ENCODE measurements around the gene IHH. TPM values are rescaled to one million over a fixed set of nuclear protein-coding genes. Genes with fewer than 3 reads are reported as not detected.

Gene IHH
- total and polyA plus RNA-seq, 5 donors from 2014 or later = not detected

- no peak overlapping the region for H3K27ac Mint-ChIP-seq
- DNase-seq (no peak), ATAC-seq (ENCODE audit: low read depth in 2 of 2) (no peak)
- no peaks in the 10 kb centered on the region for H3K27me3 ChIP-seq (ENCODE audit: control insufficient read depth, insufficient read depth, low read length)
- peaks cover 21% of the 10 kb centered on the region for H3K36me3 ChIP-seq (ENCODE audit: control insufficient read depth, insufficient read depth, low read length)
- H3K4me3 ChIP-seq (ENCODE audit: low read depth, low read length) = no peak overlapping the region
- H3K9me3 ChIP-seq (ENCODE audit: control insufficient read depth in 2 of 2, low read length in 2 of 2) = no peaks in the 10 kb centered on the region
- H3K4me1 ChIP-seq (ENCODE audit: control insufficient read depth, insufficient read depth, low read length, poor library complexity, severe bottlenecking) = no peaks in the 10 kb centered on the region
- H3K27ac ChIP-seq (ENCODE audit: insufficient read depth, low read length, poor library complexity, severe bottlenecking) = no peak overlapping the region
- H3K36me3 Mint-ChIP-seq = peaks cover 27% of the 10 kb centered on the region
- no peaks in the 10 kb centered on the region for H3K27me3 Mint-ChIP-seq
- peaks cover 0 to 4% (median under 1%) of the 10 kb centered on the region in 4 donors for H3K4me1 Mint-ChIP-seq
- H3K4me3 Mint-ChIP-seq = no peak overlapping the region
- H3K9me3 Mint-ChIP-seq = no peaks in the 10 kb centered on the region
These were observed 33.5 kb upstream of the IHH start for GRCh38 chr2:219094171-219094570.

- ATAC-seq (ENCODE audit: low read depth in 2 of 2) = no peak
- H3K27me3 ChIP-seq (ENCODE audit: control insufficient read depth, insufficient read depth, low read length) = no peaks in the 10 kb centered on the region
- Mint-ChIP-seq H3K4me3 (no peak overlapping the region), H3K27me3 (no peaks in the 10 kb centered on the region), H3K9me3 (no peaks in the 10 kb centered on the region), H3K27ac (no peak overlapping the region), H3K4me1 (peaks cover under 1 to 9% (median 3%) of the 10 kb centered on the region in 4 donors), H3K36me3 (peaks cover 35% of the 10 kb centered on the region)
- no peak overlapping the region for H3K27ac ChIP-seq (ENCODE audit: insufficient read depth, low read length, poor library complexity, severe bottlenecking)
- DNase-seq = no peak
- no peaks in the 10 kb centered on the region for H3K9me3 ChIP-seq (ENCODE audit: control insufficient read depth in 2 of 2, low read length in 2 of 2)
- no peak overlapping the region for H3K4me3 ChIP-seq (ENCODE audit: low read depth, low read length)
- peaks cover 20% of the 10 kb centered on the region for H3K36me3 ChIP-seq (ENCODE audit: control insufficient read depth, insufficient read depth, low read length)
- no peaks in the 10 kb centered on the region for H3K4me1 ChIP-seq (ENCODE audit: control insufficient read depth, insufficient read depth, low read length, poor library complexity, severe bottlenecking)
These were observed 29.9 kb upstream of the IHH start for GRCh38 chr2:219090436-219091299.

- Mint-ChIP-seq H3K9me3 (no peaks in the 10 kb centered on the region), H3K4me1 (peaks cover 4 to 14% (median 4%) of the 10 kb centered on the region in 4 donors), H3K4me3 (no peak overlapping the region), H3K27me3 (no peaks in the 10 kb centered on the region), H3K36me3 (peaks cover 30% of the 10 kb centered on the region), H3K27ac (no peak overlapping the region)
- no peaks in the 10 kb centered on the region for H3K4me1 ChIP-seq (ENCODE audit: control insufficient read depth, insufficient read depth, low read length, poor library complexity, severe bottlenecking)
- no peaks in the 10 kb centered on the region for H3K27me3 ChIP-seq (ENCODE audit: control insufficient read depth, insufficient read depth, low read length)
- DNase-seq (no peak), ATAC-seq (ENCODE audit: low read depth in 2 of 2) (no peak)
- H3K9me3 ChIP-seq (ENCODE audit: control insufficient read depth in 2 of 2, low read length in 2 of 2) = no peaks in the 10 kb centered on the region
- H3K4me3 ChIP-seq (ENCODE audit: low read depth, low read length) = no peak overlapping the region
- no peak overlapping the region for H3K27ac ChIP-seq (ENCODE audit: insufficient read depth, low read length, poor library complexity, severe bottlenecking)
- H3K36me3 ChIP-seq (ENCODE audit: control insufficient read depth, insufficient read depth, low read length) = peaks cover 11% of the 10 kb centered on the region
These were observed 28.6 kb upstream of the IHH start for GRCh38 chr2:219089330-219089729.

- H3K27me3 Mint-ChIP-seq = no peaks in the 10 kb centered on the region
- no peaks in the 10 kb centered on the region for H3K4me1 ChIP-seq (ENCODE audit: control insufficient read depth, insufficient read depth, low read length, poor library complexity, severe bottlenecking)
- no peak overlapping the region for H3K27ac Mint-ChIP-seq
- peaks cover 4 to 14% (median 4%) of the 10 kb centered on the region in 4 donors for H3K4me1 Mint-ChIP-seq
- ATAC-seq (ENCODE audit: low read depth in 2 of 2) = no peak
- no peaks in the 10 kb centered on the region for H3K9me3 ChIP-seq (ENCODE audit: control insufficient read depth in 2 of 2, low read length in 2 of 2)
- peaks cover 2% of the 10 kb centered on the region for H3K36me3 ChIP-seq (ENCODE audit: control insufficient read depth, insufficient read depth, low read length)
- no peak overlapping the region for H3K4me3 ChIP-seq (ENCODE audit: low read depth, low read length)
- H3K27ac ChIP-seq (ENCODE audit: insufficient read depth, low read length, poor library complexity, severe bottlenecking) = no peak overlapping the region
- peaks cover 20% of the 10 kb centered on the region for H3K36me3 Mint-ChIP-seq
- peaks cover 0 to 2% (median 0%) of the 10 kb centered on the region in 7 donors for H3K9me3 Mint-ChIP-seq
- DNase-seq = no peak
- no peaks in the 10 kb centered on the region for H3K27me3 ChIP-seq (ENCODE audit: control insufficient read depth, insufficient read depth, low read length)
- no peak overlapping the region for H3K4me3 Mint-ChIP-seq
These were observed 27.1 kb upstream of the IHH start for GRCh38 chr2:219087848-219088247.

GRCh38 chr2:219087361-219087760, 26.6 kb upstream of the IHH start:
- no peak overlapping the region for H3K27ac ChIP-seq (ENCODE audit: insufficient read depth, low read length, poor library complexity, severe bottlenecking)
- H3K36me3 ChIP-seq (ENCODE audit: control insufficient read depth, insufficient read depth, low read length) = peaks cover 2% of the 10 kb centered on the region
- Mint-ChIP-seq H3K36me3 (peaks cover 20% of the 10 kb centered on the region), H3K4me1 (peaks cover 4 to 14% (median 4%) of the 10 kb centered on the region in 4 donors), H3K9me3 (peaks cover 0 to 2% (median 0%) of the 10 kb centered on the region in 7 donors), H3K27ac (no peak overlapping the region), H3K4me3 (no peak overlapping the region), H3K27me3 (no peaks in the 10 kb centered on the region)
- DNase-seq = no peak
- no peaks in the 10 kb centered on the region for H3K27me3 ChIP-seq (ENCODE audit: control insufficient read depth, insufficient read depth, low read length)
- no peak for ATAC-seq (ENCODE audit: low read depth in 2 of 2)
- H3K9me3 ChIP-seq (ENCODE audit: control insufficient read depth in 2 of 2, low read length in 2 of 2) = no peaks in the 10 kb centered on the region
- H3K4me3 ChIP-seq (ENCODE audit: low read depth, low read length) = no peak overlapping the region
- no peaks in the 10 kb centered on the region for H3K4me1 ChIP-seq (ENCODE audit: control insufficient read depth, insufficient read depth, low read length, poor library complexity, severe bottlenecking)

- H3K9me3 ChIP-seq (ENCODE audit: control insufficient read depth in 2 of 2, low read length in 2 of 2) = no peaks in the 10 kb centered on the region
- peaks cover 2% of the 10 kb centered on the region for H3K36me3 ChIP-seq (ENCODE audit: control insufficient read depth, insufficient read depth, low read length)
- DNase-seq (no peak), ATAC-seq (ENCODE audit: low read depth in 2 of 2) (no peak)
- Mint-ChIP-seq H3K9me3 (peaks cover 0 to 2% (median 0%) of the 10 kb centered on the region in 7 donors), H3K27ac (no peak overlapping the region), H3K4me1 (peaks cover 4 to 14% (median 4%) of the 10 kb centered on the region in 4 donors), H3K27me3 (no peaks in the 10 kb centered on the region), H3K4me3 (no peak overlapping the region), H3K36me3 (peaks cover 20% of the 10 kb centered on the region)
- H3K27me3 ChIP-seq (ENCODE audit: control insufficient read depth, insufficient read depth, low read length) = no peaks in the 10 kb centered on the region
- H3K27ac ChIP-seq (ENCODE audit: insufficient read depth, low read length, poor library complexity, severe bottlenecking) = no peak overlapping the region
- H3K4me1 ChIP-seq (ENCODE audit: control insufficient read depth, insufficient read depth, low read length, poor library complexity, severe bottlenecking) = no peaks in the 10 kb centered on the region
- H3K4me3 ChIP-seq (ENCODE audit: low read depth, low read length) = no peak overlapping the region
These were observed 25.5 kb upstream of the IHH start for GRCh38 chr2:219086196-219086595.

DNA sequence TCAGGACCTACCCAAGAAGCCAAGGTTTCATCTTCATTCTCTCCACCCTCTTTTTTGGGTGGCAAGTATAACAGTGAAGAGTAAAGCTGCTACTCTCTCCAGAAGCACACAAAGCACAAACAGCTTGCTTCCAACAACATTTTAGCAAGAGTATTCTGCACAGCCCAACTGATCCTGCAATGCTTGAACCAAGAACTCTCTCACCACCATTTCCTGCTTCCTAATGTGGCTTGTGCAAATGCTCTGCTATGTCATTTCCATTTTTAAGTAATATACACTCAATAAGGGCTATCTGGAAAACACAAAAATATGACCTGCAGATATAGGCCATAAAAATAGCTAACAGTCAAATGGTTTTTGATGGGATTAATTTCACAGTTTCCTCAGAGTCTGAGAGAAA, 24.1 kb upstream of the IHH start:
- H3K27me3 Mint-ChIP-seq = no peaks in the 10 kb centered on the region
- H3K27me3 ChIP-seq (ENCODE audit: control insufficient read depth, insufficient read depth, low read length) = no peaks in the 10 kb centered on the region
- H3K36me3 Mint-ChIP-seq = peaks cover 11% of the 10 kb centered on the region
- ATAC-seq (ENCODE audit: low read depth in 2 of 2) = no peak
- H3K27ac Mint-ChIP-seq = peak overlapping the region in 2 of 3 donors; percentile 28 to 85
- H3K4me3 Mint-ChIP-seq = no peak overlapping the region
- no peak overlapping the region for H3K4me3 ChIP-seq (ENCODE audit: low read depth, low read length)
- peak in 1 of 3 donors; percentile 6 for DNase-seq
- H3K9me3 ChIP-seq (ENCODE audit: control insufficient read depth in 2 of 2, low read length in 2 of 2) = no peaks in the 10 kb centered on the region
- H3K9me3 Mint-ChIP-seq = peaks cover 0 to 2% (median 0%) of the 10 kb centered on the region in 7 donors
- H3K4me1 Mint-ChIP-seq = peaks cover 0 to 12% (median 4%) of the 10 kb centered on the region in 4 donors
- peaks cover 2% of the 10 kb centered on the region for H3K36me3 ChIP-seq (ENCODE audit: control insufficient read depth, insufficient read depth, low read length)
- no peak overlapping the region for H3K27ac ChIP-seq (ENCODE audit: insufficient read depth, low read length, poor library complexity, severe bottlenecking)
- H3K4me1 ChIP-seq (ENCODE audit: control insufficient read depth, insufficient read depth, low read length, poor library complexity, severe bottlenecking) = no peaks in the 10 kb centered on the region

Measured in CD4-positive, CD25-positive, alpha-beta regulatory T cell (primary cell).